ENCODE measurements around the gene RBFOX2.

- TF ChIP-seq CTCF (IDR thresholded peaks at IDR 0.05) = no peak
- no peak for TF ChIP-seq ZFX (IDR thresholded peaks at IDR 0.05; ENCODE audit: borderline replicate concordance)
Observed at GRCh38 chr22:35860087-35860733, 168.4 kb downstream of the RBFOX2 start.
